HEK293T (cell line): Measurements from ENCODE around the gene ZDHHC18.

Experiments
- CTCF ChIA-PET: fragments of 350-600 bp; formaldehyde crosslinking; extraction: SDS; loops from one replicate; lab custom pipeline; 2021; ENCODE audit warnings: antibody characterized with exemption, inconsistent platforms; lab: Yijun Ruan, JAX
- POLR2A ChIA-PET: fragments of 350-600 bp; formaldehyde crosslinking; extraction: SDS; loops from one replicate; lab custom pipeline; 2020; ENCODE audit warnings: antibody characterized with exemption, inconsistent platforms; lab: Yijun Ruan, JAX
- DNase-seq: peaks from one replicate; pipeline ENCODE4 v3.0.0; 2012; ENCODE audit warnings: mixed read lengths; ENCODE audit errors: extremely low spot score
- ARNT ChIP-seq: fragments of 450-650 bp; IDR thresholded peaks from 2 replicates; pipeline ENCODE4 v1.6.1; 2017; ENCODE audit warnings: mild to moderate bottlenecking
- BHLHE40 ChIP-seq: fragments of 450-650 bp; IDR thresholded peaks from 2 replicates; pipeline ENCODE4 v1.6.1; 2016; ENCODE audit warnings: mild to moderate bottlenecking, moderate library complexity, borderline replicate concordance
- CTBP1 ChIP-seq: fragments of 450-650 bp; IDR thresholded peaks from 2 replicates; pipeline ENCODE4 v1.6.1; 2016; ENCODE audit warnings: borderline replicate concordance
- ELF4 ChIP-seq: fragments of 450-650 bp; IDR thresholded peaks from 2 replicates; pipeline ENCODE4 v1.6.1; 2017; ENCODE audit warnings: antibody characterized with exemption
- FOXA1 ChIP-seq: fragments of 450-650 bp; IDR thresholded peaks from 2 replicates; pipeline ENCODE4 v1.6.1; 2016; ENCODE audit warnings: mild to moderate bottlenecking
- FOXK2 ChIP-seq: fragments of 450-650 bp; IDR thresholded peaks from 2 replicates; pipeline ENCODE4 v1.6.1; 2016; ENCODE audit warnings: mild to moderate bottlenecking
- FOXM1 ChIP-seq: fragments of 450-650 bp; IDR thresholded peaks from 2 replicates; pipeline ENCODE4 v1.6.1; 2017; ENCODE audit warnings: mild to moderate bottlenecking, borderline replicate concordance
- HDGF ChIP-seq: fragments of 450-650 bp; IDR thresholded peaks from 2 replicates; pipeline ENCODE4 v1.6.1; 2017; ENCODE audit warnings: antibody characterized with exemption, borderline replicate concordance
- L3MBTL2 ChIP-seq: fragments of 450-650 bp; conservative IDR thresholded peaks from 2 replicates; pipeline ENCODE4 v1.6.1; 2016; ENCODE audit warnings: mild to moderate bottlenecking
- LEF1 ChIP-seq: fragments of 450-650 bp; IDR thresholded peaks from 2 replicates; pipeline ENCODE4 v1.6.1; 2017; ENCODE audit warnings: mild to moderate bottlenecking, borderline replicate concordance
- NFRKB ChIP-seq: fragments of 450-650 bp; IDR thresholded peaks from 2 replicates; pipeline ENCODE4 v1.6.1; 2016; ENCODE audit warnings: mild to moderate bottlenecking, moderate library complexity
- SP1 ChIP-seq: fragments of 450-650 bp; IDR thresholded peaks from 2 replicates; pipeline ENCODE4 v1.6.1; 2017
- SUZ12 ChIP-seq: fragments of 450-650 bp; IDR thresholded peaks from 2 replicates; pipeline ENCODE4 v1.6.1; 2016; ENCODE audit warnings: mild to moderate bottlenecking
- ZNF384 ChIP-seq: fragments of 450-650 bp; IDR thresholded peaks from 2 replicates; pipeline ENCODE4 v1.6.1; 2016
- TF ChIP-seq, protein P1 (sequence below): fragments of 450-650 bp; IDR thresholded peaks from 2 replicates; pipeline ENCODE4 v1.6.1; 2016

ZDHHC18 gene

DNA sequence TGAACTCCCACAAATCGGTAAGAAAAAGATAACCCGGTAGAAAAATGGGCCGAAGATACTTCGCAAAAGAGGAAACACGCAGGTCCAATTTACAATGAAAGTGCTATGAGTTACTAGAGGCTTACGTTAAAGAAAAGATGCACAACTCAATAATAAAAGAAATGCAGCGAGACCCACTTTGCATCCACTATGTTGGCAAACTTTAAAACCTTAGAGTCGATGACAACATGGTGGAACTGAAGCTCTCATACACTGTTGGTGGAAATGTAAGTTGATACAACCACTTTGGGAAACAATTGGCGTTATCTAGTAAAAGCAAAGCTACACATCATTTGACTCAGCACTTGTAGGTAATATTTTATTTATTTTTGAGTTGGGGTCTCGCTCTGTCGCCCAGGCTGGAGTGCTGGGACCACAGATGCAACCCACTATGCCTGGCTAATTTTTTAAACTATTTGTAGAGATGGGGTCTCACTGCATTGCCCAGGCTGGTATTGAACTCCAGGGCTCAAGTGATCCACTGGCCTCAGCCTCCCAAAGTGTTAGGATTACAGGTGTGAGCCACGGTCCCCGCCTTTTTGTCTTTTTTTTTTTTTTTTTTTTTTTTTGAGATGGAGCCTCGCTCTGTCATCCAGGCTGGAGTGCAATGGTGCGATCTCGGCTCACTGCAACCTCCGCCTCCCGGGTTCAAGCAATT is 74.5 kb downstream of the ZDHHC18 start:
- TF ChIP-seq HDGF (no peak), FOXA1 (no peak), ARNT (no peak), FOXK2 (no peak), ELF4 (no peak), CTBP1 (no peak), SUZ12 (no peak), L3MBTL2 (no peak), BHLHE40 (no peak), SP1 (no peak), FOXM1 (no peak), LEF1 (no peak), ZNF384 (no peak), NFRKB (no peak)
- TF ChIP-seq, protein P1, sequence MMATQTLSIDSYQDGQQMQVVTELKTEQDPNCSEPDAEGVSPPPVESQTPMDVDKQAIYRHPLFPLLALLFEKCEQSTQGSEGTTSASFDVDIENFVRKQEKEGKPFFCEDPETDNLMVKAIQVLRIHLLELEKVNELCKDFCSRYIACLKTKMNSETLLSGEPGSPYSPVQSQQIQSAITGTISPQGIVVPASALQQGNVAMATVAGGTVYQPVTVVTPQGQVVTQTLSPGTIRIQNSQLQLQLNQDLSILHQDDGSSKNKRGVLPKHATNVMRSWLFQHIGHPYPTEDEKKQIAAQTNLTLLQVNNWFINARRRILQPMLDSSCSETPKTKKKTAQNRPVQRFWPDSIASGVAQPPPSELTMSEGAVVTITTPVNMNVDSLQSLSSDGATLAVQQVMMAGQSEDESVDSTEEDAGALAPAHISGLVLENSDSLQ = no peak
- CTCF ChIA-PET = no interaction called here
- POLR2A ChIA-PET = interaction anchor here (0.7 to 4.1 kb wide), 20 partner anchors 8 to 911 kb away, joined by 3 to 64 read pairs (median 4); partner anchors contain the start of genes GPN2, NR0B2 and NUDC
- no peak for DNase-seq
